PFSK-1 (cell line): ENCODE measurements around the gene KRTAP19-3.

Experiments
- FOXP2 ChIP-seq: optimal IDR thresholded peaks from 2 replicates; pipeline ENCODE3; 2011; ENCODE audit warnings: borderline replicate concordance, control low read depth, inconsistent platforms; ENCODE audit not compliant: insufficient read depth; ENCODE audit errors: extremely low read length, extremely low read depth
- POLR2AphosphoS5 ChIP-seq: IDR thresholded peaks from 2 replicates; pipeline ENCODE4 v1.6.1; 2012; ENCODE audit warnings: low read depth, mild to moderate bottlenecking, control low read depth, low read length, moderate library complexity
- SIN3A ChIP-seq: IDR thresholded peaks from 2 replicates; pipeline ENCODE4 v1.6.1; 2012; ENCODE audit warnings: mild to moderate bottlenecking, low read length, moderate library complexity, borderline replicate concordance; ENCODE audit not compliant: insufficient read depth
- TAF1 ChIP-seq: IDR thresholded peaks from 2 replicates; pipeline ENCODE4 v1.6.1; 2012; ENCODE audit warnings: low read length, control low read depth, borderline replicate concordance; ENCODE audit not compliant: insufficient read depth
- TF ChIP-seq, protein P1 (sequence below), 2 experiments: IDR thresholded peaks; 2 replicates each; pipeline versions ENCODE4 v1.6.1 to v1.8.0; 2011 to 2012; ENCODE audit warnings: low read depth in 2 of 2, low read length in 2 of 2, control low read depth in 1 of 2, inconsistent platforms in 1 of 2, mild to moderate bottlenecking in 1 of 2, moderate library complexity in 1 of 2; ENCODE audit not compliant: insufficient read depth in 1 of 2

KRTAP19-3 gene

DNA sequence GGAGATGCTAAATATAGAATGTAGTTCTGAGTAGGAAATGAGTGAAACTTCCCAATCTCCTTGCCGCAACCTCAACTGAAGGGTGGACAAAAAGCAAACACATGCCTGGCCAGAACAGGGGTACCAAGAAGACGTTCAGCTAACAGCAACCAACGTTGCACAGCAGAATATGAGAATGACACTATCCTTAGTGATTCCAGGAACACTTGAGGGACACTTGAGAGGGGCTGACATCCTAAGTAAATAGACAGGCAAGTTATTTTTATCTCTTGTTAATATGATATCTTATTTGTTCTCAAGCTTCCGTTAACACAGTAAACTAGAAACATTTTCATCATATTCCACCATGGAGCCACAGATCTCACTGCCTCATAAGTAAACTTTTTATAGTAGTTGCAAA, 12.6 kb downstream of the KRTAP19-3 start:
- TF ChIP-seq SIN3A = no peak
- no peak for TF ChIP-seq FOXP2
- TF ChIP-seq, protein P1, sequence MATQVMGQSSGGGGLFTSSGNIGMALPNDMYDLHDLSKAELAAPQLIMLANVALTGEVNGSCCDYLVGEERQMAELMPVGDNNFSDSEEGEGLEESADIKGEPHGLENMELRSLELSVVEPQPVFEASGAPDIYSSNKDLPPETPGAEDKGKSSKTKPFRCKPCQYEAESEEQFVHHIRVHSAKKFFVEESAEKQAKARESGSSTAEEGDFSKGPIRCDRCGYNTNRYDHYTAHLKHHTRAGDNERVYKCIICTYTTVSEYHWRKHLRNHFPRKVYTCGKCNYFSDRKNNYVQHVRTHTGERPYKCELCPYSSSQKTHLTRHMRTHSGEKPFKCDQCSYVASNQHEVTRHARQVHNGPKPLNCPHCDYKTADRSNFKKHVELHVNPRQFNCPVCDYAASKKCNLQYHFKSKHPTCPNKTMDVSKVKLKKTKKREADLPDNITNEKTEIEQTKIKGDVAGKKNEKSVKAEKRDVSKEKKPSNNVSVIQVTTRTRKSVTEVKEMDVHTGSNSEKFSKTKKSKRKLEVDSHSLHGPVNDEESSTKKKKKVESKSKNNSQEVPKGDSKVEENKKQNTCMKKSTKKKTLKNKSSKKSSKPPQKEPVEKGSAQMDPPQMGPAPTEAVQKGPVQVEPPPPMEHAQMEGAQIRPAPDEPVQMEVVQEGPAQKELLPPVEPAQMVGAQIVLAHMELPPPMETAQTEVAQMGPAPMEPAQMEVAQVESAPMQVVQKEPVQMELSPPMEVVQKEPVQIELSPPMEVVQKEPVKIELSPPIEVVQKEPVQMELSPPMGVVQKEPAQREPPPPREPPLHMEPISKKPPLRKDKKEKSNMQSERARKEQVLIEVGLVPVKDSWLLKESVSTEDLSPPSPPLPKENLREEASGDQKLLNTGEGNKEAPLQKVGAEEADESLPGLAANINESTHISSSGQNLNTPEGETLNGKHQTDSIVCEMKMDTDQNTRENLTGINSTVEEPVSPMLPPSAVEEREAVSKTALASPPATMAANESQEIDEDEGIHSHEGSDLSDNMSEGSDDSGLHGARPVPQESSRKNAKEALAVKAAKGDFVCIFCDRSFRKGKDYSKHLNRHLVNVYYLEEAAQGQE (IDR thresholded peaks at IDR 0.05; ENCODE audit: insufficient read depth in 1 of 2, low read depth in 2 of 2, low read length in 2 of 2) = no peak
- no peak for TF ChIP-seq TAF1
- no peak for TF ChIP-seq POLR2AphosphoS5

DNA sequence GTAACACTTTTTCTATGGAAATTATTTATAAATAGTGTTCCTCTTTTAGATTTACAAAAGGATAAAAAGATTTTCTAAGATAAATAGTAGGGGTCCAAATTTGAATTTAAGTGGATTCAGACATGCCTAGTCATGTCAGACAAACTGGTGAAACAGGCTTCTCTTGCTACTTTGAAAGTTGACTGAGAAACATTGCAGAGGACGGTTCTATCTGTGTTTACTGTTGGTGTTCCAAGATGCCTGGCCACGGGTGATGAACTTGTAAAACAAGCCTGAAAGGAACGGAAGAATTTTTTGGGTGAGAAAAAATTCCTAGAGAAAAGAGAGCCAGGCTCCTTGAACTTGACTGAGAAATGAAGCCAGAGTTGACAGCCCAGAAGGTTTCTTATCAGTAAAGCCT, 13.8 kb downstream of the KRTAP19-3 start:
- TF ChIP-seq, protein P1 (IDR thresholded peaks at IDR 0.05; ENCODE audit: insufficient read depth in 1 of 2, low read depth in 2 of 2, low read length in 2 of 2) = no peak
- TF ChIP-seq FOXP2 (no peak), POLR2AphosphoS5 (no peak), SIN3A (no peak), TAF1 (no peak)

DNA sequence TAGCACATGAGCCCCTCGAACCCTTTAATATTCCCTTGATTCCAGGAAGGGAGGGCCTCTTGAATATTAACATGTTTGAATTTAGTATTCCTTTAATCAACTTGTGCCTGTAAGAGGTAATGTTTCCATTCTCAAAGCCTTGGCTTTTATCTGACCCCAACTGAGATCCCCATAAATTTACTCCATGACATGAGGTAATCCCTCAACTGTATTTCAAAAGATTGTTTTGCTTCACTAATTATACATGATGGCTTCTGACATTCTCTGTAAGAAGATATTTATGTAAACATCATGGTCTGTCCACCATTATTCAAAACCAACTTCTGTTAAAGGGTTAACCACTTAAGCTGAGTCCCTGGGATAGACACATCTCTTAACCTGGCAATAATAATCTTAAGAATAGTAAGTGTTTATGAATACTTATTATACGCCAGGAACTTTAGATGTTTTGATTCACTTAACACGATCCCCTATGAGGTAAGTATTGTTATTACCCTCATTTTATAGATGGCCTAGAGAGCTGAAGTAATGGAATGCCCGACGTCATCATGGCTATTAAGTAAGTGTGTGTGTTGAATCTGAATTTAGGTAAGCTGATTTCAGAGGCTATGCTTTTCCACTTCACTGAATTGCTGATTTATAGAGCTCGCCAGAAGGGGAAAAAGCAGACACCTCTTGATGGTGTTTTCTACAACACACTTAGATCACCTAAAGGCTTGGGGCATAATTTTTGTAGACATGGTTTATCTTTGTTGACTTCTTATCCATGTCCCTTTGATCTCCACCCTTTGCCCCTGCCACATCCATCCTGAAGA, 22.7 kb downstream of the KRTAP19-3 start:
- TF ChIP-seq, protein P1 (IDR thresholded peaks at IDR 0.05; ENCODE audit: insufficient read depth in 1 of 2, low read depth in 2 of 2, low read length in 2 of 2) = no peak
- TF ChIP-seq POLR2AphosphoS5 (no peak), SIN3A (no peak), FOXP2 (no peak), TAF1 (no peak)

GRCh38 chr21:30463713-30464112, 28.1 kb downstream of the KRTAP19-3 start:
- no peak for TF ChIP-seq SIN3A

DNA sequence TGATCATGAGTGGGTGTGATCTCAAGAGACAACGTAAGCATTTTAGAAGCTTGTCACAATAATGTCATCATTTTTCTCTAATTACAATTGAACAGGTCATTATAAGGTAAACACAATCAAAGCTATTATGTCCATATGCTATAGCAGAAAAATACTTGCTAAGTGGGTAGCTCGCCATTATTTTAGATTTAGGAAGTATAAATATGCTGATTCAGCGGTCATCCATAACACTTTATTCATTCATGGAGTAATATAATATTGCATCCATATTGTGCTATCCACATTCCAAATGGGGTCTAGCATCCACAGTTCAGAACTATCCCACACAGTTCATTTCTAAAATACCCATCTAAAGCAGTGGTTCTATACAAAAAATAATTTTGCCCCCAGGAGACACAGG, 43.3 kb downstream of the KRTAP19-3 start:
- TF ChIP-seq SIN3A (no peak), FOXP2 (no peak), POLR2AphosphoS5 (no peak), TAF1 (no peak)
- TF ChIP-seq, protein P1 (IDR thresholded peaks at IDR 0.05; ENCODE audit: insufficient read depth in 1 of 2, low read depth in 2 of 2, low read length in 2 of 2) = no peak
